Retinal pigment epithelial cell (primary cell): ENCODE data around the gene NOS1AP.
A peak's percentile ranks its signal among the peaks of the same experiment; 100 is the strongest.

ENCODE experiments used
- DNase-seq: peaks from one replicate; pipeline ENCODE4 v3.0.0-alpha.2; 2010; ENCODE audit warnings: low read depth
- H3K4me3 ChIP-seq: 2 replicates; pipeline ENCODE4 v1.5.1; 2011; ENCODE audit warnings: mild to moderate bottlenecking, low read length, control low read depth, moderate library complexity
- TF ChIP-seq, protein P1 (sequence below): conservative IDR thresholded peaks from 2 replicates; pipeline ENCODE4 v1.5.1; 2011; ENCODE audit warnings: low read depth, low read length, control low read depth, inconsistent platforms

Gene NOS1AP

DNA sequence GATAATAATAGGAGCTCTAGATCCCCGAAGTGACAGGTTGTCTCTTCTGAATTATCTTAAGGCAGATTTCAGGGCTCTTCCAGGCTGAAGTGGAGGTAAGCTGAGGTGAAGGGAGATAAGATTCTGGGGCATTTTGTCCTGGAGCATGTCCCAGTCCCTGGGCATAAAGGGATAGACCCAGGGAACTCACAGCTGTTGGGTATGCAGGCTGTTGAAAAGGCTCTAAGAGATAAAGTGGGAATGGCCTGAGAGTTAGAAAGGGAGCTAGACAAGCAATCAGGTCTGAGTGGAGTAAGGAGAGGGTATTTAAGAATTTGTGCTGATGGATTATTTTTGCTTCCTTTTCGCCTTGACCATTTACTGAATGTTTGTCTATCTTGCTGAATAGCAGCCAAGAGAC lies 123.7 kb downstream of the NOS1AP start:
- TF ChIP-seq, protein P1, sequence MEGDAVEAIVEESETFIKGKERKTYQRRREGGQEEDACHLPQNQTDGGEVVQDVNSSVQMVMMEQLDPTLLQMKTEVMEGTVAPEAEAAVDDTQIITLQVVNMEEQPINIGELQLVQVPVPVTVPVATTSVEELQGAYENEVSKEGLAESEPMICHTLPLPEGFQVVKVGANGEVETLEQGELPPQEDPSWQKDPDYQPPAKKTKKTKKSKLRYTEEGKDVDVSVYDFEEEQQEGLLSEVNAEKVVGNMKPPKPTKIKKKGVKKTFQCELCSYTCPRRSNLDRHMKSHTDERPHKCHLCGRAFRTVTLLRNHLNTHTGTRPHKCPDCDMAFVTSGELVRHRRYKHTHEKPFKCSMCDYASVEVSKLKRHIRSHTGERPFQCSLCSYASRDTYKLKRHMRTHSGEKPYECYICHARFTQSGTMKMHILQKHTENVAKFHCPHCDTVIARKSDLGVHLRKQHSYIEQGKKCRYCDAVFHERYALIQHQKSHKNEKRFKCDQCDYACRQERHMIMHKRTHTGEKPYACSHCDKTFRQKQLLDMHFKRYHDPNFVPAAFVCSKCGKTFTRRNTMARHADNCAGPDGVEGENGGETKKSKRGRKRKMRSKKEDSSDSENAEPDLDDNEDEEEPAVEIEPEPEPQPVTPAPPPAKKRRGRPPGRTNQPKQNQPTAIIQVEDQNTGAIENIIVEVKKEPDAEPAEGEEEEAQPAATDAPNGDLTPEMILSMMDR: no peak
- no peak overlapping the region for H3K4me3 ChIP-seq
- DNase-seq: no peak

DNA sequence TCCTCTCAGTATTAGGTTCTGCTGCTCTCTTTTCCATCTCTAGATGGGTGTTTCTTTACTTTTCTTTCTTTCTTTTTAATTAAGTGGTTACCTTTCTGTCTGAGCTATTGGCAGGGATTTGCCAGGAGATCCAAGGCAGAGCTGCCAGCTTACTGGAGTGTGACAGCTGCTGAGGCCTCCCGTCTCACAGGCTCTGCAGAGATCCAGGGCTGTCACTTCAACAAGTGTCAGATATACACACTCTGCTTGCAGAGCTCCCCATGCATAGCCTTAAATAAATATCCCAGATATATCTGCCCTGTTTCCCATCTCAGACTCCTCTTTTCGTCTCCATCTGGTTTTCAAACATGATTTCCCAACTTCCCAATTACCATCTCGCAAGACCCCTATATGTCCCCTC lies 124.3 kb downstream of the NOS1AP start:
- TF ChIP-seq, protein P1: no peak
- no peak for DNase-seq
- no peak overlapping the region for H3K4me3 ChIP-seq

DNA sequence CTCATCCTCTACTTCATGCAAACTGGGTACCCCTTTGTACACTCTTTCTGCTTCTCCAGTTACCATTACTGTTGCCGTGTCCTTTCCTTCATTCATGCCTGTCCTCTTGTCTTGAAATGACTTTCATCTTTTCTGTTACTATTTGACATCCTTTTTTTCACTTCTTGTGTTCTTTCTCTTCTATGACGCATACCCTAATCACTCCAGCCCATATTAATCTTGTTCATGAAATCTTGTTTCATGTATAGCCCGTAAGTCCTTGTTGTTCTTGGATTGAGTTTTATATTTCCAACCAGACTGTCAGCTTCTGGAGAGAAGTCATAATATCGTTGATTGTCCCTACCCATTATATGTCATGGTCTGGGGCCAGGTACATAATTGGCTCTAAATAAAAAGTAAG lies 126.1 kb downstream of the NOS1AP start:
- DNase-seq: no peak
- TF ChIP-seq, protein P1: no peak
- no peak overlapping the region for H3K4me3 ChIP-seq

DNA sequence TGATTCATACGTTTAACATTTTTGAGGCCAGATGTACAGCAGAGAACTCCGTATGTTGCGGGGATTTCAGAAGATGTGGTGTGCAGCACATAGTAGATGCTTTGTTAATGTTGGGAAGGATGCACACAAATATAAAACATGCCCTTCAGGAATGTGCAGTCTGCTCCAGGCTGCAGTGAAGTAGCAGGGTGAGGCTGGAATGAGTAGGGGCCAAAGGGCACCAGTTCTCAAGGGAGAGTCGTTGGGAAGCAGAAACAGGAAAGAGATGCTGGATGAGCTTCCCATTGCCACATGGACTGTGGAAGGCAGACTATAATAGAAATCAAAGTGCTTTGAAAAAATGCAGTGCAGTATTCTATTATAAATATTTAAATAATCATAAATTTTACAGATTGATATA lies 126.9 kb downstream of the NOS1AP start:
- TF ChIP-seq, protein P1: no peak
- DNase-seq: no peak
- no peak overlapping the region for H3K4me3 ChIP-seq

DNA sequence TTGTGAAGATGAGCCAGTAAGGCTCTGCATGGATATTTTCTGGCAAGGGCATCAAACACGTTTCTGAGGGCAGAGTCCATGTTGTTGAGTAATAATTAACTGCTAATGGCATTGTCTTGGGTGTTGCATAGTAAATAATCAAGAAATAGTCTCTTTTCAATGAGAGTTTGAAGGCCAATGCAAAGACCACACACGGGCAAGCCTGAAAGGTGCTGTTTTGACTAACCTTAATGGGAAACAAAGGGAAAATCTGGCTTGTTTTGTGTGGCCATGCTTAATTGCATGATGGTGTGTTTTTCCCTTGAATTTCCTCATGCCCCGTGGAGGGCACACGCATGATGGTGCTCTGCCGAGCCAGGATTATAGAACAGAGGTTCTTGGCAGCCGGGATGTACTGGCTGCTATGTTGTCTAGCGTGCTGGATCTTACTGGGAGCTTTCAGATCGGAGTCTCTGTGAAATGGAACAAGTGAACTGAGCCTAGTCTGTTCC lies 127.6 kb downstream of the NOS1AP start:
- no peak for DNase-seq
- no peak overlapping the region for H3K4me3 ChIP-seq
- TF ChIP-seq, protein P1: no peak

DNA sequence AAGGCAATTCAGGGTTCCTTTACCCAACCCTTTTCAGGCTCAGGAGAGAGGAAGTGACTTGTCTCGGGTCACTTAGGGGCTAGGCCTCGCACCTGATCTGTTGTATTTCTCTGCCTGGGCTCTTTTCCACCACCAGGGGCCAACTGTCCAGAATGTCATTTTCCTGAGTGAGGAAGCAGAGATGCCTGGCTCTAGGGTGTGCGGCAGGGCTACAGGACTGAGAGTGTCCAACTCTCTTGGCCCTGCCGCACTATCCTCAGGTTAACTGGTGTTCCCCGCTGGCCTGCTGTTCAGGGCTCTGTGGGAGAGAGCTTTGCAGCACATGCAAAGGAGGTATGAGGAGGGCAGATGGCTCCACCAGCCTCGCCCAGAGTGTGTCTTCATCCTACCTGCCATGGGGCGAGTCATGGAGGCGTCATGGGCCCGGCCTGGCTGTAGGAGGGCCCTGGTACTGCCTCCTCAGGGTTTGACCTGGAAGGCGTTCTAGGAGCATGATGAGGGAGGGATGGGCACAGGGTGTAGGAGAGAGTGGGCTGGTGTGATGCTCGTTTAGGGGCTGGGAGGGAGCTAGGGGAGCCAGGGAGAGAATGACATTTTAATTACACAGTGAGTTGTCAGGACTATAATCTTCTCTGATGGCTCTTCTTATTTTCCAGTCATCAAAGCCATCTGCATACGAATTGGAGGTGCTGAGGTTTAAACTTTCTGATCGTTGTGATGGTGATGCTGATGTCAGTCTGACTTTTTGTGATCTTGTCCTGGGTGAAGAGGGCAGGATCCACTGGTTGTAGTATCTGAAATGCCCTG lies 128.3 kb downstream of the NOS1AP start:
- no peak for DNase-seq
- H3K4me3 ChIP-seq: no peak overlapping the region
- TF ChIP-seq, protein P1: peak; percentile 27
